A549 treated with AZD9567 at 1 μM for 4 hours (cell line): Measurements from ENCODE around the gene POLR3G. TPM values are rescaled to one million over a fixed set of nuclear protein-coding genes. Genes with fewer than 3 reads are reported as not detected.

Experiments
- total RNA-seq: library from RNA; stranded (reverse); fragments of 200-300 nt; extraction: Qiagen RNA extraction; gene quantifications from 5 replicates; pipeline ENCODE4 v1.2.3, GENCODE V29; 2022; ENCODE audit not compliant: insufficient read depth

The POLR3G gene, protein sequence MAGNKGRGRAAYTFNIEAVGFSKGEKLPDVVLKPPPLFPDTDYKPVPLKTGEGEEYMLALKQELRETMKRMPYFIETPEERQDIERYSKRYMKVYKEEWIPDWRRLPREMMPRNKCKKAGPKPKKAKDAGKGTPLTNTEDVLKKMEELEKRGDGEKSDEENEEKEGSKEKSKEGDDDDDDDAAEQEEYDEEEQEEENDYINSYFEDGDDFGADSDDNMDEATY
- 9.2 to 18.0 TPM (median 15.5 TPM) in 5 replicates for total RNA-seq

DNA sequence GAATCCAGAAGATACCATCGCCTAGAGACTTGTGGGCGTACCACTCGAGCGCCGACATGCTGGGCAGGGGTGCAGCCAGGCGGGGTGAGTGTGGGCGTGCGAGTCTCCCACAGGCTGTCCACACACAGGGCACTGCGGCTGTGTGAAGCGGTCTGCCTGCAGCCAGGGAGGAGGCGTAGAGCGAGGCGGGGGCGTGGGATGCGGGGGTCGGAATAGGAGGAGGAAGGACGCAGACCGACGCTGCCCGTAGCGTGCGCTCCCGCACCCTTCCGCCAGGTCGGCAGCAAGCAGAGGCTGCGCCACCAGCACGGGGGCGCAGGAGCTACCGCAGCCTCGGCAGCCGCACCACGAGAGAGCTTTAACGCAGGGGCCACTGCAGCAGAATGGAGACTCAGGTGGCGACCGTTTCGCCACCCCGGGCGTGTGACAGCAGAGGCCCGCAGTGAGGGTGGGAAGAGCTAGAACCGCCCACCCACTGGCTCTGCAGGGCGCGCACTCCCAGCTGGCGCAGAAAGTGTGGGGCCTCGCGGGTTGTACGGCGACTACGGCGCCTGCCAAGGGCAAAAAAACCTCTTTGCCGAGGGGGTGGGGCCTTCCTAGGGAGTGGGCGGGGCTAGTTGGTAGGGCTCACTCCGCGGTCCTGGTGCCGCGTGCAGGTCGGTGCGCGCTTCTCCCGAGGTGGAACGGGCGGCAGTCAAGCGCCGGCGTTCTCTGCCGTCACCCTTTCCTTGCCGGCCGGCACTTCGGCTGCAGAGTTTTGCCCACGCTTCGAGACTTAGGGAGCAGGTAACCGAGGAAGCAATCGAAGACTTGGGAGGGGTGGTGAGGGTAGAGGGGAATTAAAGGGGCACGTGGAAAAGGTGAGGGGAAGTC is at the start of gene POLR3G, which contains the start of gene MBLAC2:
POLR3G (plus strand) TSS at position 630 of the 873 bp plus-strand sequence. CDS start 10,704 bp downstream, outside the sequence.
MBLAC2 (minus strand) TSS at position 537 of the 873 bp plus-strand sequence; CDS start at position 58, 479 bp downstream.

DNA sequence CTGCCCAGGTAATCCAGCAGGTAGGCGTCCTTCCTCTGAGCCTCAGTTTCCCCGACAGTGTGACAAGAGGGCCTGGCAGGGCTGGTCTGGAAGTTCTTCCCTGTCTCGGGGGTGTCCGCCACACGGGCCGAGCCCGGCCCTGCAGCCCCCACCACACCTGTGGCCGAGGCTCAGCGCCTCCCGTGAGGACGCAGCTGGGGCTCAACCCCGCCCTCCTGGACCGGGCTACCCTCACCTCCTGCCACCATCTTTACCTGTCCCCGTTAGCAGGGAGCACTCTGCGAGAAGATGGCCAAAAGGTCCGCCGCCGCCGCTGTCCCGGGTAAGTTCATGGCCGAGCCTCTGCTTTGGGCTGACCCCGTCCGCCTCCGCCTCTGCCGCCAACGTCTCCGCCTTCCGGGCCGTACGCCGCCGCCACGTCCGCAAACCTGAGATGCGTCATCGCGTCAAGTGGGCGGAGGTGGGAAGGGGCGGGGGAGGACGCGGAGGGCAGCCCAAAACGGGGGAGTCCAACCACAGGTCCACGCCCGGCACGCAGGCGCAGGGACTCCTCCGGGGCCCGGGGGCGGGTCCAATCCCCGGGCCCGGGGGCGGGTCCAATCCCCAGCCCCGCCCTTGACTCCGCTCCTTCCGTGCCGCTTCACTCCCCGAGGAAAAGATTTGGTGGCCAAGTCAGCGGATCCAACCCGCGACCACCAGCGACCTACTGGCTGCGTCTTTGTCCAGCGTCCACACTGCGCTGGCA is 54.7 kb downstream of the POLR3G start, which contains the start of gene LYSMD3:
LYSMD3 (minus strand) TSS at position 391 of the 745 bp plus-strand sequence. CDS start 4,295 bp downstream, outside the sequence.

DNA sequence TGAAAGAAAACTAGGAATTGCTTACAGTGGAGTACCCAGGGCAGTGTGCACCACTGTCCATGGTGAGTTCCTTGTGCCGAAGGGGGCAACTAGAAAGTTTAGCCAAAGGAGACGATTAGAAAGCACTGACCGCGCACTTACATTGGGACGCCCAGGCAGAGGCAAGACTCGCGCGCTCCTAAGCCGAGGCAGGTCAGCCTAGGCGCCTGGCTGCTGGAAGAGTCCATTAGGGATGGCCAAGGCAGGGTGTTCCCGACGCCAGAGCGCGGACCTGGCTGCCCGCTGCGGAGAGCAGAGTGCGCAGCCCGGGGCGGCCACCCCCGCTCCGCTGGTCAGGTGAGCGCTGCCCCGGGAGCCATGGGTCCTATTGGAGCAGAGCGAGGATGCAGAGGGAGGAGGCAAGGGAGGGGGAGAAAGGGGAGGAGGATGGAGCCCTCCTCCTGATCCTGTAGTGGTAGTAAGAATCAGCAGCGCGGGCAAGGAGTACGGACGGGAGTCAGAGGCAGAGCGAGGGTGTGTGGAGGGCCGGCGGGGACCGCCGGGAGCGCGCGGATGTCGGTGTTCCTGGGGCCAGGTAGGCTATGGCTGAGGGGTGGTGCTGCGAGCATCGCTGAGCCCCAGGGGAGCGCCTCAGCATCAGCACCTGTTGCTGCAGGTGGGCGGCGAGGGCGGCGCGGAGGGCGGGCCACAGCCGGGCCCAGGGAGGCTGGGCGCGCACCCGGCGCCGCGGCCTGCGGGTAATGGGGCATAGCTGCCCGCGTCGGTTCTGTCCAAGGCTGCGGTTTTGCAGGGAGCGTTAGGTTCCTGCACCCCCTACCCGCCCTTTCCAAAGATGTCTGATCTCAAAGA is 83.9 kb downstream of the POLR3G start, which contains the start of gene ADGRV1:
ADGRV1 (plus strand) TSS at position 454 of the 849 bp plus-strand sequence; CDS start at position 553, 99 bp downstream.

Other genes starting within 250 kb of the POLR3G start
- gene CETN3, start 65.1 kb upstream of the POLR3G start, total RNA-seq, result 18.9 to 38.2 TPM (median 23.4 TPM) in 5 replicates
- gene MBLAC2, start 93 bp upstream of the POLR3G start, total RNA-seq, result 2.3 to 3.5 TPM (median 3.1 TPM) in 5 replicates
- 8.3 to 15.0 TPM (median 10.7 TPM) in 5 replicates for gene LYSMD3, start 54.7 kb downstream of the POLR3G start, total RNA-seq
- gene ADGRV1, start 83.9 kb downstream of the POLR3G start, total RNA-seq, result 0.51 to 0.90 TPM (median 0.58 TPM) in 4 of 5 replicates, not detected in the other